Chondrocyte (in vitro differentiated cells): ENCODE data around the gene RIT2. TPM values are rescaled to one million over a fixed set of nuclear protein-coding genes. Genes with fewer than 3 reads are reported as not detected.

Experiments used
- DNase-seq: peaks from one replicate; pipeline ENCODE4 v3.0.0; 2021; ENCODE audit warnings: mixed read lengths, low spot score
- H3K27ac Mint-ChIP-seq: one replicate; pipeline ENCODE4 v1.8.0; 2021; ENCODE audit warnings: mild to moderate bottlenecking, moderate library complexity, mixed read lengths; ENCODE audit not compliant: unreplicated experiment
- H3K27me3 Mint-ChIP-seq: 2 replicates; pipeline ENCODE4 v1.8.0; 2021; ENCODE audit warnings: low read depth, mixed read lengths
- H3K36me3 Mint-ChIP-seq: 2 replicates; pipeline ENCODE4 v1.8.0; 2021; ENCODE audit warnings: low read depth, mixed read lengths
- H3K4me1 Mint-ChIP-seq: 2 replicates; pipeline ENCODE4 v1.8.0; 2021; ENCODE audit warnings: low read depth, mild to moderate bottlenecking, mixed read lengths
- H3K4me3 Mint-ChIP-seq: one replicate; pipeline ENCODE4 v1.8.0; 2021; ENCODE audit warnings: mild to moderate bottlenecking, moderate library complexity, mixed read lengths; ENCODE audit not compliant: unreplicated experiment
- H3K9me3 Mint-ChIP-seq: 2 replicates; pipeline ENCODE4 v1.8.0; 2021; ENCODE audit warnings: low read depth, mixed read lengths
- CTCF ChIP-seq: fragments of 200-600 bp; sonication (generic); IDR thresholded peaks from 2 replicates; pipeline ENCODE4 v1.5.0; 2021; ENCODE audit warnings: antibody characterized with exemption, mild to moderate bottlenecking, moderate library complexity
- total RNA-seq: library from RNA; stranded (reverse); gene quantifications from 3 replicates; pipeline ENCODE4 v1.2.1, GENCODE V29; 2021

Gene RIT2
- total RNA-seq, 1 donor from 2014 or later = not detected

GRCh38 chr18:43092539-43092938 is 22.9 kb downstream of the RIT2 start:
- Mint-ChIP-seq H3K4me3 (no peak overlapping the region), H3K27me3 (no peaks in the 10 kb centered on the region), H3K27ac (no peak overlapping the region), H3K4me1 (no peaks in the 10 kb centered on the region), H3K9me3 (peaks cover under 1% of the 10 kb centered on the region), H3K36me3 (no peaks in the 10 kb centered on the region)
- no peak for TF ChIP-seq CTCF
- DNase-seq = no peak

GRCh38 chr18:43081396-43081795 is 34.1 kb downstream of the RIT2 start:
- Mint-ChIP-seq H3K27me3 (peaks cover 6% of the 10 kb centered on the region), H3K4me3 (no peak overlapping the region), H3K36me3 (no peaks in the 10 kb centered on the region), H3K27ac (no peak overlapping the region), H3K4me1 (no peaks in the 10 kb centered on the region), H3K9me3 (peaks cover 5% of the 10 kb centered on the region)
- no peak for DNase-seq
- TF ChIP-seq CTCF = no peak

- no peak overlapping the region for H3K27ac Mint-ChIP-seq
- no peak for TF ChIP-seq CTCF
- no peak for DNase-seq
Measured at GRCh38 chr18:43080671-43081070, 34.8 kb downstream of the RIT2 start.

GRCh38 chr18:43079422-43079821 is 36.1 kb downstream of the RIT2 start:
- peaks cover 6% of the 10 kb centered on the region for H3K27me3 Mint-ChIP-seq
- no peak for TF ChIP-seq CTCF
- DNase-seq = no peak
- H3K27ac Mint-ChIP-seq = no peak overlapping the region
- H3K4me3 Mint-ChIP-seq = no peak overlapping the region
- no peaks in the 10 kb centered on the region for H3K4me1 Mint-ChIP-seq
- no peaks in the 10 kb centered on the region for H3K9me3 Mint-ChIP-seq
- H3K36me3 Mint-ChIP-seq = no peaks in the 10 kb centered on the region

More at GRCh38 chr18:43080671-43081070, 34.8 kb downstream of the RIT2 start:
- Mint-ChIP-seq H3K27me3 (peaks cover 6% of the 10 kb centered on the region), H3K4me3 (no peak overlapping the region), H3K4me1 (no peaks in the 10 kb centered on the region), H3K9me3 (peaks cover 3% of the 10 kb centered on the region), H3K36me3 (no peaks in the 10 kb centered on the region)

GRCh38 chr18:43078478-43079092 is 36.9 kb downstream of the RIT2 start:
- Mint-ChIP-seq H3K4me3 (no peak overlapping the region), H3K4me1 (no peaks in the 10 kb centered on the region), H3K27ac (no peak overlapping the region), H3K36me3 (no peaks in the 10 kb centered on the region), H3K9me3 (no peaks in the 10 kb centered on the region), H3K27me3 (peaks cover 6% of the 10 kb centered on the region)
- TF ChIP-seq CTCF = no peak
- no peak for DNase-seq
